Cerebellar cortex (tissue), 1 donor: Measurements from ENCODE around the gene PTPRG.

Experiments used
- DNase-seq: peaks from one replicate; pipeline ENCODE4 v3.0.0-alpha.2; 2015; ENCODE audit warnings: low spot score

The PTPRG gene

GRCh38 chr3:62233065-62233464 is 671.7 kb downstream of the PTPRG start:
- no peak for DNase-seq

GRCh38 chr3:62236016-62236415 is 674.6 kb downstream of the PTPRG start:
- DNase-seq: no peak

- peak; percentile 11 for DNase-seq
Measured at GRCh38 chr3:62237286-62237948, 676.0 kb downstream of the PTPRG start.

GRCh38 chr3:62238003-62238402 is 676.6 kb downstream of the PTPRG start:
- no peak for DNase-seq

GRCh38 chr3:62238431-62238830 is 677.1 kb downstream of the PTPRG start:
- no peak for DNase-seq

- DNase-seq: no peak
Measured at GRCh38 chr3:62241279-62241678, 679.9 kb downstream of the PTPRG start.

GRCh38 chr3:62242831-62243509 is 681.6 kb downstream of the PTPRG start:
- DNase-seq: peak; percentile 11

GRCh38 chr3:62246094-62246493 is 684.7 kb downstream of the PTPRG start:
- DNase-seq: no peak

- DNase-seq: no peak
Measured at GRCh38 chr3:62246985-62247384, 685.6 kb downstream of the PTPRG start.

GRCh38 chr3:62248734-62249483 is 687.5 kb downstream of the PTPRG start:
- no peak for DNase-seq

- DNase-seq: no peak
Measured at GRCh38 chr3:62249484-62249776, 688.1 kb downstream of the PTPRG start.

GRCh38 chr3:62249855-62250543 is 688.6 kb downstream of the PTPRG start:
- no peak for DNase-seq

- DNase-seq: no peak
Measured at GRCh38 chr3:62252438-62253157, 691.2 kb downstream of the PTPRG start.

- DNase-seq: no peak
Measured at GRCh38 chr3:62253971-62254370, 692.6 kb downstream of the PTPRG start.

- DNase-seq: no peak
Measured at GRCh38 chr3:62255758-62256157, 694.4 kb downstream of the PTPRG start.

- DNase-seq: no peak
Measured at GRCh38 chr3:62259924-62260323, 698.6 kb downstream of the PTPRG start.

GRCh38 chr3:62260655-62261054 is 699.3 kb downstream of the PTPRG start:
- no peak for DNase-seq

- DNase-seq: no peak
Measured at GRCh38 chr3:62261121-62261520, 699.8 kb downstream of the PTPRG start.

GRCh38 chr3:62261736-62262135 is 700.4 kb downstream of the PTPRG start:
- DNase-seq: no peak

GRCh38 chr3:62265528-62265927 is 704.2 kb downstream of the PTPRG start:
- DNase-seq: no peak

GRCh38 chr3:62266668-62267283 is 705.4 kb downstream of the PTPRG start:
- no peak for DNase-seq
